Embryonic facial prominence (tissue), 1 donor: ENCODE data around the gene SERGEF.
"Not testable (repeated sequence)": the region's sequence is repeated elsewhere in the genome, so short reads cannot be mapped to it uniquely, and the experiment has no call there.

Experiments
- DNase-seq: peaks from one replicate; pipeline ENCODE4 v3.0.0-alpha.2; 2016; ENCODE audit errors: extremely low spot score

The SERGEF gene

DNA sequence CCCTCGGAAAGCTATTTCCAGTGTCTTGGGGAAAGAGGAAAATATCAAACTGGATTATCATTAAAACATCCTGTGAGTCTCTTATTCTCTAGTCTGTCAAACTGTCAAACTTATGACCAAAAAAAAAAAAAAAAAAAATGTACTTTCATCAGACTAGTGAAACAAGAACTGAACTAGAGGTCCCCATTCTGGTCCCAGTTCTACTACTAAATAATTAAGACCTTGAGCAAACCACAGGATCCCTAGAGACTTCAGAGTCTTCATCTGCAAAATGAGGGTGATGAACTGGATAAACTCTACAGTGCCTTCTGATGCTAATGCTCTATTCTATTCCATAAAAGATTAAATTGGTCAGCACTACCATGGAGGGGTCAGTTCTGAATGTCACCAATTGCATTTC, 105.8 kb downstream of the SERGEF start:
- no peak for DNase-seq

DNA sequence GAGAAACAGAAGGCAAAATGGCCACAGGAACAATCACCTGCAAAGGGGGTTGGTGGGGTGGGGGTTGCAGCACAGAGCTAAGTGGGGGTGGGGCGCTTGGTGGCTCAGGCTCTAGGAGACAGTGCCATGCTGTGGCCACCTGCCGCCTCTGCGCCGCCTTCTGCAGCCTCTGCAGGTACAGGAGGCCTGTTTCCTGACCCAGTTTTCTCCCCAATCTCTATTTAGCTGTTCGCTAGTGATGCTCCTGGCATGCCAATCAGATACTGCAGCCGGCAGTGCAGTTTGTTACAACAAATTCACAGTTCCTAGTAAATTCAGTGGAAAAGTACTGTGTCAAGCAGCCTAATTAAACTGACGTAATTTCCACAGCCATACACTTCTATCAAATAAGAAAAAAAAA, 106.4 kb downstream of the SERGEF start:
- no peak for DNase-seq

DNA sequence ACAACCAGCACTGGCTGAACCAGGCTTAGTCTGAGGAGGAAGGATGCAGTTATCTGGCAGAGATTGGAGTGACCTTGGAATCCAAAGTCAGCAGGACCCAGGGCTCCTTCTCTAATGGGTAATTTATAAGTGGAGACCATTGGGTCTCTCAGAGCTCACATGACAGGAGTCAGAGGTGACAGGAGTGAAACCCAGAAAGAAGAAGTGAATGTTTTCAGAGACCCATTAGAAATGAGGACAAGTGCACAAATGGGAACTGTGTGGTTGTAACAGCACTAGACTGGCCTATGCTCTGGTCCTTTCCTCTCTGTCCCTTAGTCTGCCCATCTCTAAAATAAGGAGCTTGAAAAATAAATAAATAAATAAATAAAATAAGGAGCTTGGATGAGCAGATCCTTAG, 107.4 kb downstream of the SERGEF start:
- DNase-seq: no peak

DNA sequence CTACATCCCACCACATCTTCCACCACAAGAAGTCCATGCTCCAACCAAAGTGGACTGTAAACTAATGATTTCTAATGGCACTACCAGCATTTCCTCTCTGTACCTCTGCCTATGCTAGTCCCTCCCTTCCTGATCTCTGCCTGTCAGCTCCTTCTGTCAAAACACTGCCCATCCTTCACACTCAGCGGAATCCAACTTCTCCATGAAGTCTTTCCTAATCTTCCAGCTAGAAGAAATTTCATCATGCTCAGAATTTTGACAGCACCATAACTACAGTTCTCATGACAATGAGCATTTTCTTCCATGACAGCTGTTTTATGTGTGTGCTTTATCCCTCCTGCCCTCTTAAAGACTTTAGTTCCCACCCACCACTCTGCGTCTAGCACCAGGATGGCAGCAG, 111.4 kb downstream of the SERGEF start:
- no peak for DNase-seq

DNA sequence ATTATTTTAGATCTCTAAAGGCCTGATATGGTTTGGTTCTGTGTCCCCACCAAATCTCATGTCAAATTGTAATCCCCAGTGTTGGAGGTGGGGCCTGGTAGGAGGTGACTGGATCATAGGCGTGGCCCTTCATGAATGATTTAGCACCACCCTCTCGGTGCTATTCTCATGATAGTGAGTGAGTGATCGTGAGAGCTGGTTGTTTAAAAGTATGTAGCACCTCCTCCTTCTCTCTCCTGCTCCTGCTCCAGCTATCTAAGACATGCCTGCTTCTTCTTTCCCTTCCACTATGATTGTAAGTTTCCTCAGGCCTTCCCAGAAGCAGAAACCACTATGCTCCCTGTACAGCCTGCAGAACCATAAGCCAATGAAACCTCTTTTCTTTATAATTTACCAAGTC, 114.1 kb downstream of the SERGEF start:
- no peak for DNase-seq

DNA sequence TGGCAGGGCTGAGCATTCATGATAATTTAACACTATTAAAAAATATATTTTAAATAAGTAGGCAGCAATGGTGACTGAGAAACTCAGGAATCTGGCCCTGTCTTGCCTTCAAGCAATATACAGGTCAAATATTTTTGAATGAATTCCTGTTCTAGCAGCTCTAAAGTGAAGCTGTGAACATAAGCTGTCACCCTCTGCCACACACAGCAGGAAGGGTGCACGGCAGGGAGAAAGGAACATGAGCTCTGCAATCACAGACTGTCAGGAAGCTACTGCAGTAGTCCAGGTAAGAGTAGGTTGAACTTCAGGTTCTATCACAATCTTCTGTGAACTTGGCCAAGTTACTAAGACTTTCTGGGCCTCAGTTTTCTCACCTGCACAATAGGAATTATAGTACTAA, 114.8 kb downstream of the SERGEF start:
- DNase-seq: no peak

DNA sequence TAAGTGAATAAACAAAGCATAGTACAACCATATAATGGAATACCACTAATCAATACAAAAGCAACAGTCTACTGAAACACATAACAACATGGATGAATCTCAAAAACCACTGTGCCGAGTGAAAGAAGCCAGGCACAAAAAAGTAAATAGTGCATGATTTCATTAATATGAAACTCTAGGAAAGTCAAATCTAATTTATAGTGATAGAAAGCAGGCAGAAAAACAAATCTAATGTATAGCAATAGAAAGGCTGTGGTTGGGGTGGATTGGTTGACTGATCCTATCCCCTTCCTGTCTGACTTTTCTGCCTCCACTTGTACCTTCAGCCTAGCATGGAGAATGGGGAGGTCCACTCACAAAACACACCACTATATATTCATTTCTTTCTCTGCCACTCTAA, 115.4 kb downstream of the SERGEF start:
- DNase-seq: no peak

DNA sequence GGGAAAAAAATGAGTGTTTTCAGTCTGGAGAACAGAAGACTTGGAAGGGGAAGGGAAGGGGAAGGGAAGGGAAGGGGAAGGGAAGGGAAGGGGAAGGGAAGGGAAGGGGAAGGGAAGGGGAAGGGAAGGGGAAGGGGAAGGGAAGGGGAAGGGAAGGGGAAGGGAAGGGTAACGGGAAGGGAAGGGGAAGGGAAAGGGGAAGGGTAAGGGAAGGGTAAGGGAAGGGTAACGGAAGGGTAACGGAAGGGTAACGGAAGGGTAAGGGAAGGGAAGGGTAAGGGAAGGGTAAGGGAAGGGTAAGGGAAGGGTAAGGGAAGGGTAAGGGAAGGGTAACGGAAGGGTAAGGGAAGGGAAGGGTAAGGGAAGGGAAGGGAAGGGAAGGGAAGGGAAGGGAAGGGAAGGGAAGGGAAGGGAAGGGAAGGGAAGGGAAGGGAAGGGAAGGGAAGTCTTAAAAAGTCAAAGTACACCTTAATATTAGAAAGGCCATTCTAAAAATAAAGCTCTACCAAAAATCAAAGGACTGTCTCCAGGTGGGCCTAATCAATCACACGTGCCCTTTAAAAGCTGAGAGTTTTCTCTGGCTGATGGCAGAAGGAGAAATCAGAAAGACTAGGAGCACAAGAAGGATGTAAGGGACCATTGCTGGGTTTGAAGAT, 116.2 kb downstream of the SERGEF start:
- not testable (repeated sequence) for DNase-seq

DNA sequence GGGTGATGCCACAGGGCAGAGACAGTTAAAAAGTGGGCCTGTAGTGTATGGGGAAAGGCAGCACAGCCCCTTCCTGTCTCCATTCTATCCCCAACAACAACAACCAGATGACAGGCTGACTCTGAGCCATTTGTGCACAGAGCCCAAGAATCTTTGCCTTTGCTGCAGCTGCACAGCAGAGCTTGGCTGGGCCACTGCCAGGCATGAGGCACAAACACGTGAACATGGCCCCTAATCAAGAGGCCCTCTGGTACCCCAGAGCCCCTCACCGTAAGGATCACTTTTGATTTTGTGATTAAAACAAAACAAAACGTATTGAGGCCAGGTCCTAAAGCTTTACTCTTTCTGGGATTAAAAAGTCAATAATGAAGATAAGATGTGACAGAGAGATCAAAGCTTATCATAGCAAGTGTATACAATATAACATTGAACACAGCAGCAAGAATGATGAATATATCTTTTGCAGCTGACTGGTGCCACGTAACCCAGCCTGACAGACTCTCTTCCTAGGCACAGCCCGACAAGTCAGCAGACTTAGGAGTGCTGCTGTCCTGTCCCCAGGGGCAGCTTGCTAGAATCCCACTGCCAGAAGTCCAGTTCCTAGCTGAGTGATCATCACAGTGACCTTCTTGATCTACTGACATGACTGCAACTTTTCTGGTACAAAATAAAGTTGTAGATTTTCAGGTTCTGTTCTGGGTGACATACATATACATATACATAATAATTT, 117.8 kb downstream of the SERGEF start:
- no peak for DNase-seq

DNA sequence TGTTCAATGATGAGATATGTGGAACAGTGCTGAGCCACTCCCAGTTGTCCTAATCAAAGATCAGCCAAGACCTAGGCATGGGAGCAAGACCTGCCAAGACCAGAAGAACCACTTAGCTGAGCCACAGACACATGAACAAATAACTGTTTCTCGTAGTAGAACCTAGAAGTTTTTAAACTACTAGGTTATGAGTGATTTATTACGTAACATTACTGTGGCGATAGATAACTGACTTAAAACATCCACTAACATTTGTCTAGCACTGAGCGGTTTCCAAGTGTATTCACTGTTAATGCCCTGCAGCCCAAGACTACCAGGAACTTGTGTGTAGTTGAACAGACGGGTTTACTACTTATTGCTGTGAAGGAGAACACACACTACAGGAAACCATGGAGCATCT, 120.4 kb downstream of the SERGEF start:
- DNase-seq: no peak

DNA sequence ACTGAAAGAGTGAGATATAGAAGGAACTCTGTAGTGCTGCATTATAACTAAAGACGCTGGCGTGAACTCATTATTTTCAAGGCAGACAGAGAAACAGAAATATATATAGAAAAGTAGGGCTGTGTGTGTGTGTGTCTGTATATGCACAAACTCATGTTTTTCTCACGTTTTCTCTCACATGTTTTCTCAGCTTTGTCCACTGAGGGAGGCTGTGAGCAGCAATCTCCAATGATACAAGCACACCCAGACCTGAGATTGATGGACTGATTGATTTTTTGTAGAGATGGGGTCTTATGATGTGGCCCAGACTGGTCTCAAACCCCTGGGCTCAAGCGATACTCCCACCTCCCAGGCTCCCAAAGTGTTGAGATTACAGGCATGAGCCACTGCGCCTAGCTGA, 122.5 kb downstream of the SERGEF start:
- DNase-seq: no peak

DNA sequence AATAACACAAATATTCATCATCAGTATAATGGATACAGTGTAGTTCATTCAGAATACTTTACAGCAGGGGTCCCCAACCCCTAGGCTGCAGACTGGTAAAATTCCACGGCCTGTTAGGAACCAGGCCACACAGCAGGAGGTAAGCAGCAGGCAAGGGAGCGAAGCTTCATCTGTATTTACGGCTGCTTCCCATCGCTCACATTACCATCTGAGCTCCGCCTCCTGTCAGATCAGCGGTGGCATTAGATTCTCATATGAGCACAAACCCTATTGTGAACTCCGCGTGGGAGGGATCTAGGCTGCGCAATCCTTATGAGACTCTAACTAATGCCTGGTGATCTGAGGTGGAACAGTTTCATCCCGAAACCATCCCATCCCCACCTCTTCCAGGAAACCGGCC, 125.1 kb downstream of the SERGEF start:
- no peak for DNase-seq

DNA sequence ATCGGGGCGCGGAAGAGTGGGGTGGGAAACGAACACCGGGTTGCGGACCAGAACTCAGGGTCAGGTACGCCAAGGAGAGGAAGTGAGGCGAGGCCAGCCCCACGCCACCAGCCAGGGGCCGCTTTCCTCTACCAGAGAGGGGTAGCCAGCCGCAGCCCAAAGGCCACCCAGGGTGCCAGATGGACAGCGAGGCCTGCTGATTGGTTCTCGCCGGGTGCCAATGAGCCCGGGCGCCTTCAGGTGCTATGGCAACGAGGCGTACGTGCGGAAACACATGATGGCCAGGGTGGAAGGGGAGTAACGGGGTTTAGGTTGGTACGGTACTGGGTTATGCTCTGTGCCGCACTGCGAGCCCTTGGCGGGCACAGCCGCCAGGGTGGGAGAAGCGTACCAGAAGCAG, 128.9 kb downstream of the SERGEF start:
- no peak for DNase-seq

DNA sequence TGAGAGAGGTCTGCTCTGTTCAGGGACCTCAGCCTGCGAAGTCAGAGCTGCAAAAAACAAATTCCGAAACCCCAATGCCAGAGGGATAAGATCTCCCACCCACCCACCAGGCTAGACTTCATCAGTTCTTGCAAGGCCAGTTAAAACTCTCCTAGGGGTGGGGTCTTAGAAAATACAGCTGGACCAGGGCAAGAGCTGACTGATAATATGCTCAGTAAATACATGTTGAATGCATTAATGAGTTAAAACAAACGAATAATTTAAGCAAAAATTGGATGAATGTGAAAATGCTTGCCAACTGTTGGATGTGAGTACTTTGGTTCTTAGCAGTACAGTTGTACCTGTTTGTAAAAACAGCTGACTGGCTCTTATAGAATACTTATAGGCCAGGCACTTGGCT, 129.8 kb downstream of the SERGEF start:
- DNase-seq: no peak

DNA sequence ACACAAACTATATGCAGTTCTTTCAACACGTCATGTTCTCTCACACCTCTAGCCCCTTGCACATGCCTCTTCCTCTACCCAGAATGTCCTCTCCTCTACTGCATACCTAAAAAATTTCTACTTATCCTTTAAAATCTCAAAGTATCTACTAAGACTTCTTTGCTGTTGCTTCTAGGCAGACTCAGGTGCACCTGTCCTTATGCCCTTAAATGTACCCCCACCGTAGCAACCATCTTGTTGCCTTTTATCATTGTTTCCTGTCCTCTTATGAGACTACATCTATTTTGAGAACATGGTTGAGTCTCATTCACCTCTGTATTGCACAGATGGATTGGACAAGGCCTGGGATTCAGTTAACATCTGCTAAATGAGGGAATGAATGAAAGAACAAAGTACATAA, 134.1 kb downstream of the SERGEF start:
- DNase-seq: no peak

DNA sequence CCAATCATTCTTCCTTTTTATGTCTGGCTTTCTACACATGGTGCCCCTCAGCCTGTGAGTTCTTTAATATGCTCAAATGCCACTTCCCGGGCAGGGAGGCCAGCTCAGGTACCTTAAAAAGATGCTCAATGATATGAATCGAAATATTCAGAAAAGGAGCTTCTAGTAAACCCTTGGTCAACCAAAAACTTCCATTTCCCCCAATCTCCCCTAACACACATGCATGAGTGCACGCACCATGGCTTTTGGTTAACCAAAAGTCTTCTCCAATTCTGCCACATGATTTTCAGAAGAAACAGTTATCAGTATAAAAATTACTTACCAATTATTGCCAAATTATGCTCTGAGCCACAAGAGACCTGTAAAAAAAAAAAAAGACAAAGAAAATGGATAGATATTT, 135.0 kb downstream of the SERGEF start:
- DNase-seq: no peak

DNA sequence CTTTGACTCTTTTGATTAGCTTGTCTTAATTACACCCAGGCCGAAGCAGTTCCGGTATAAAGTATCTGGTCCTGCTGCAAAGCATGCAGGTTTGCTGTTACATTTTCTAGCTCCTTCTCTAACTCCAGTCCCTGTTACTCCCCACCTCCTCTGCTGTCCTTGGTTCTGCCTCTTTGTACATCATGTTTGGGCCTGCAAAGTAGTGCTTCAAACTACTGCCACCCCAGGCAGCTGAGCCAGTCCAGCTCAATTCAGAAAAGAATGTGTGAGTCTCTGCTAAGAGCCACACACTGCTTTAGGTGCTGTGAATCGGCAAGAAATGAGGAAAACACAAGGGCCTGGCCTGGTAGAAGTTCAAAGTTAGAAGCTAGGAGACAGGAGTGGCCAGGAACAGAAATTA, 136.0 kb downstream of the SERGEF start:
- DNase-seq: no peak

DNA sequence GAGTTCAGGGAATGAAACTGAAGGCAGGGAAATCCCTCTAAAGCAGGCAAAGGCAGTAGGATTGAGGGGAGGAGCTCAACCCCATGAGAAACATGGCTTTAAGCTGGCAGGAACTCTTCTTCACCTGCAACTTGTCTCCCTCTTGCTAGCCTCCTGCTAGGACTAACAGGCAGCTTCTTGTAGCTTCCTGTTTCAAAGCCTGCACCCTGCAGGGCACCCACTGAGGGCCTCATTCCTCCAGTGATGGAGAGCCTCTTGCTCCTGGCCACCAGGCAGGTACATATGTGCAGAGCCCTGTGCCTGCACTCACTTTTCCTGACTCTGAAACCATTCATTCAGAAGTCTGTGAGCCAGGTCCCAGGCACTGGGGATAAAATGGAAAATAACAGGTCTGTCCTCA, 137.0 kb downstream of the SERGEF start:
- DNase-seq: no peak

DNA sequence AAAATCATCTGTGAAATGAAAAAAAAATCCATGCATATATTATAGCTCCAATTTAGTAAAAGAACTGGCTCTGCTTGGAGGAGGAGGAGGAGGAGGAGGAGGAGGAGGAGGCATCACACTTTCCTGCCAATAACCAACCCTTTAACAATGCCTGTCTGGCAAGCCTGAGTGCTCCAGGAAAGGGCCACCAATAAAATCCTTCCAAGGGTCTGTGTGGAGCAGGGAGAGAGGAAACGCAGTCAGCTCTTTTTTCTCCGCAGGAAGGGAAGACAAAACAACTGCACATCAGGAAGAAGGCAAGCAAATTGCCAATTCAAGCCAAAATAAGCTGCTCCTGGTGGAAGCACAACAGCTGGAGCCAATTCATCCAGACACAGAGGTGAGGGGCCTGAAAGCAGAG, 139.3 kb downstream of the SERGEF start:
- no peak for DNase-seq

DNA sequence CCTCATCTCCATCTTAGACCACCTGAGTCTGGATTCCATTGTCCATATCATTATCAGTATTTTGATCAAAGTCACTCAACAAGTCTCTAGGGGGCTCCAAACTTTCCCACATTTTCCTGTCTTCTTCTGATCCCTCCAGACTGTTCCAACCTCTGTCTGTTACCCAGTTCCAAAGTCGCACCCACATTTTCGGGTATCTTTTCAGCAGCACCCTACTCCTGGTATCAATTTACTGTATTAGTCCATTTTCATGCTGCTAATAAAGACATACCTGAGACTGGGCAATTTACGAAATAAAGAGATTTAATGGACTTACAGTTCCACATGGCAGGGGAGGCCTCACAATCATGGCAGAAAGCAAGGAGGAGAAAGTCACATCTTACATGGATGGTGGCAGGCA, 144.4 kb downstream of the SERGEF start:
- not testable (repeated sequence) for DNase-seq

DNA sequence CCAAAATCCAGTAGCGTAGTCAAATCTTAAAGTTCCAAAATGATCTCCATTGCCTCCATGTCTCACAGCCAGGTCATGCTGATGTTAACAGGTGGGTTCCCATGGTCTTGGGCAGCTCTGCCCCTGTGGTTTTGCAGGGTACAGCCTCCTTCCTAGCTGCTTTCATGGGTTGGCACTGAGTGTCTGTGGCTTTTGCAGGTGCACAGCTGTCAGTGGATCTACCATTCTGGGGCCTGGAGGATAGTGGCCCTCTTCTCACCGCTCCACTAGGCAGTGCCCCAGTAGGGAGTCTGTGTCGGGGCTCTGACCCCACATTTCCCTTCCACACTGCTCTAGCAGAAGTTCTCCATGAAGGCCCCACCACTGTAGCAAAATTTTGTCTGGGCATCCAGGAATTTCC, 145.5 kb downstream of the SERGEF start:
- no peak for DNase-seq

DNA sequence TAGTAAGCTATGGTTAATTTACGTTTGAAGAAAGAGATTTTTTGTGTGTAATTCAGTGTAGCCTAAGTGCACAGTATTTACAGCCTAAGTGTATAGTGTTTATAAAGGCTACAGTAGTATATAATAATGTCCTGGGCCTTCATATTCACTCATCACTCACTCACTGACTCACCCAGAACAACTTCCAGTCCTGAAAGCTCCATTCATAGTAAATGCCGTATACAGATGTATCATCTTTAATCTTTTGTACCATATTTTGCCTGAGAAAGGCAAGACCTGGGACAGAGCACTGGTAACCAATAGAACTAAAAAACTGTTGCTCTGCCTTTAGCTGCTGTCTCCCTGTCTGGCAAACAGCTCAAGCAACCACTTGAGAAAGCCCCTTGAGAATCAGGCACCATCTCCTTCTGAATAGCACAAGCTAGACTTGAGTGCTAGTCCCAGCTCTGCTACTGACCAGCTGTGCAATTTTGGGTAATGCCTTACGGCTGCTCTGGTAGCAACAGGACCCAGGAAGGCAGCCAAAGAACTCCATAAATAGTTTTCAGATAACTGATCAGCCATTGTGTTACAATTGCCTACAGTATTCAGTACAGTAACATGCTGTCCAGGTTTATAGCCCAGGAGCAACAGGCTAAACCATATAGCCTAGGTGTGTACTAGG, 146.9 kb downstream of the SERGEF start:
- DNase-seq: no peak

DNA sequence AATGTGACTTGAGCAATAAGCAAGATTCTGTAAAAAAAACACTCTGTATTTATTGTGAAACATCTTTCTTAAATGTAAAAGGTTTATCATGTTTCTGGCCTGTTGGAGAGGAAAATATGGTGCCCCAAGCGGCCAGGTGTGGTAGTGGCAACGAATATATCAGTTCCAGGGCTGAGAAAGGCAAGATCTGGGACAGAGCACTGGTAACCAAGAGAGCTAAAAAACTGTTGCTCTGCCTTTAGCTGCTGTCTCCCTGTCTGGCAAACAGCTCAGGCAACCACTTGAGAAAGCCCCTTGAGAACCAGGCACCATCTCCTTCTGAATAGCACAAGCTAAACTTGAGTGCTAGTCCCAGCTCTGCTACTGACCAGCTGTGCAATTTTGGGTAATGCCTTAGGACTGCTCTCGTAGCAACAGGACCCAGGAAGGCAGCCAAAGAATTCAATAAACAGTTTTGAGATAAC, 148.3 kb downstream of the SERGEF start:
- no peak for DNase-seq
